Endothelial cell of umbilical vein (primary cell): Measurements from ENCODE around the gene LITAFD. TPM values are rescaled to one million over a fixed set of nuclear protein-coding genes. Genes with fewer than 3 reads are reported as not detected.

ENCODE experiments used
- BruUV-seq: library from RNA; stranded (reverse); fragments of 400-500 nt; replicated peaks from 2 replicates; lab custom pipeline; 2021; lab: Mats Ljungman, UMichigan
- CTCF ChIA-PET: fragments of 300-600, 350-600 bp; sonication (Branson Sonifier 250); formaldehyde crosslinking; loops from one replicate; lab custom pipeline; 2021; ENCODE audit warnings: antibody characterized with exemption, inconsistent platforms; lab: Charles Lee
- POLR2A ChIA-PET: fragments of 300-600, 350-600 bp; sonication (Branson Sonifier 250); formaldehyde crosslinking; loops from one replicate; lab custom pipeline; 2021; ENCODE audit warnings: antibody characterized with exemption, inconsistent platforms; lab: Charles Lee
- DNase-seq: peaks from one replicate; pipeline ENCODE4 v3.0.0-alpha.2; 2011; ENCODE audit warnings: low read depth, low spot score
- FAIRE-seq: peaks from 2 replicates; lab custom pipeline; 2011; peaks lifted over from hg19 to GRCh38; lab: Jason Lieb, UNC
- H2AFZ ChIP-seq: 2 replicates; pipeline ENCODE4 v1.6.0; 2012; ENCODE audit warnings: low read depth, low read length, control low read depth, inconsistent platforms
- H3K27ac ChIP-seq: 2 replicates; pipeline ENCODE4 v1.5.1; 2011; ENCODE audit warnings: low read depth, mild to moderate bottlenecking, control low read depth, low read length, moderate library complexity; ENCODE audit not compliant: insufficient read depth
- H3K27me3 ChIP-seq, 2 experiments: 2 replicates each; pipeline versions ENCODE4 v1.6.0 to v1.6.1; 2011; ENCODE audit warnings: low read length in 2 of 2, mixed read lengths in 1 of 2; ENCODE audit not compliant: control insufficient read depth in 2 of 2, insufficient read depth in 2 of 2
- H3K36me3 ChIP-seq, 2 experiments: 2 replicates in 1 of 2; 3 replicates in 1 of 2; pipeline ENCODE4 v1.5.1; 2011; ENCODE audit warnings: low read length in 2 of 2, mild to moderate bottlenecking in 1 of 2, moderate library complexity in 1 of 2; ENCODE audit not compliant: control insufficient read depth in 2 of 2, insufficient read depth in 2 of 2; ENCODE audit errors: extremely low read depth in 1 of 2
- H3K4me1 ChIP-seq: 3 replicates; pipeline ENCODE4 v1.5.1; 2011; ENCODE audit warnings: mild to moderate bottlenecking, low read length; ENCODE audit not compliant: control insufficient read depth, insufficient read depth; ENCODE audit errors: extremely low read depth
- H3K4me2 ChIP-seq: 2 replicates; pipeline ENCODE4 v1.6.1; 2011; ENCODE audit warnings: low read length, control low read depth, mixed read lengths; ENCODE audit not compliant: insufficient read depth
- H3K4me3 ChIP-seq, 3 experiments: fragments of 200-600 bp in 1 of 3; sonication (generic), shearing (Covaris generic) in 1 of 3; replicated peaks in 1 of 3; 2 replicates each; pipeline ENCODE4 v1.5.1; 2011 to 2016; ENCODE audit warnings: control low read depth in 3 of 3, low read length in 3 of 3, mild to moderate bottlenecking in 2 of 3, inconsistent platforms in 1 of 3, low read depth in 1 of 3, moderate library complexity in 1 of 3; ENCODE audit not compliant: insufficient read depth in 1 of 3
- H3K79me2 ChIP-seq: 2 replicates; pipeline ENCODE4 v1.6.0; 2012; ENCODE audit warnings: low read length, inconsistent platforms; ENCODE audit not compliant: control insufficient read depth, insufficient read depth
- H3K9ac ChIP-seq: replicated peaks from 2 replicates; pipeline ENCODE3; 2011; ENCODE audit warnings: low read length, control low read depth; ENCODE audit not compliant: insufficient read depth; ENCODE audit errors: extremely low read depth
- H3K9me1 ChIP-seq: replicated peaks from 3 replicates; pipeline ENCODE4 v1.6.0; 2011; ENCODE audit warnings: mild to moderate bottlenecking, low read length; ENCODE audit not compliant: control insufficient read depth, insufficient read depth; ENCODE audit errors: extremely low read depth
- H3K9me3 ChIP-seq: replicated peaks from 2 replicates; pipeline ENCODE4 v1.5.1; 2012; ENCODE audit warnings: low read length, inconsistent platforms; ENCODE audit not compliant: control insufficient read depth, insufficient read depth
- H4K20me1 ChIP-seq: replicated peaks from 2 replicates; pipeline ENCODE3; 2011; ENCODE audit warnings: mild to moderate bottlenecking, low read length; ENCODE audit not compliant: control insufficient read depth, insufficient read depth; ENCODE audit errors: extremely low read depth
- EZH2 ChIP-seq: IDR thresholded peaks from 2 replicates; pipeline ENCODE4 v1.6.1; 2012; ENCODE audit warnings: borderline replicate concordance, low read depth, mild to moderate bottlenecking, moderate library complexity, low read length, inconsistent platforms; ENCODE audit not compliant: severe bottlenecking
- GATA2 ChIP-seq: IDR thresholded peaks from 2 replicates; pipeline ENCODE4 v1.7.0; 2011; ENCODE audit warnings: low read depth, mild to moderate bottlenecking, moderate library complexity, mixed read lengths, low read length; ENCODE audit not compliant: insufficient read length, insufficient read depth
- POLR2AphosphoS5 ChIP-seq: IDR thresholded peaks from 2 replicates; pipeline ENCODE4 v1.6.1; 2012; ENCODE audit warnings: low read depth, mild to moderate bottlenecking, control low read depth, low read length, moderate library complexity; ENCODE audit not compliant: insufficient read depth
- dilution Hi-C: fragments of 300-500 bp; cut with MboI; formaldehyde crosslinking; loops from one replicate; pipeline ENCODE4 v1.15.0; 2019; ENCODE audit warnings: low sequenced_read_pairs; ENCODE audit not compliant: extremely low pct_ligation_motif_present
- intact Hi-C: fragments of 100-400 bp; cut with micrococcal nuclease; formaldehyde crosslinking; loops from one replicate; pipeline ENCODE4 v1.10.0; 2022
- polyA plus RNA-seq, 4 experiments: library from polyadenylated mRNA; depleted of rRNA in 3 of 4; stranded (reverse) in 3 of 4; unstranded in 1 of 4; fragments of >200 nt; gene quantifications; 2 replicates each; pipeline versions ENCODE4 v1.2.1 to v1.2.3, GENCODE V29; 2011 to 2012; ENCODE audit warnings: missing spikeins in 1 of 4
- total RNA-seq: library from RNA; stranded (reverse); gene quantifications from 2 replicates; pipeline ENCODE4 v1.2.3, GENCODE V29; 2021

LITAFD gene
- total and polyA plus RNA-seq, 2 donors (not counting 3 experiments of a cell fraction or from before 2014, with no cell fraction given), result not detected

- dilution Hi-C loops, result no loop called here
Measured at GRCh38 chr16:8853611-8854010, 28.5 kb upstream of the LITAFD start.

GRCh38 chr16:8854298-8854948 is 27.7 kb upstream of the LITAFD start:
- no peak for FAIRE-seq
- Histone ChIP-seq H4K20me1 (no peaks in the 10 kb centered on the region), H3K4me1 (peaks cover 21% of the 10 kb centered on the region), H3K9ac (no peak overlapping the region), H3K4me2 (no peak overlapping the region), H3K9me1 (no peaks in the 10 kb centered on the region), H3K4me3 (no peak overlapping the region), H3K27me3 (no peaks in the 10 kb centered on the region), H2AFZ (no peak overlapping the region), H3K27ac (no peak overlapping the region), H3K36me3 (peaks cover 3 to 24% of the 10 kb centered on the region in 2 experiments), H3K79me2 (peaks cover 2% of the 10 kb centered on the region), H3K9me3 (no peaks in the 10 kb centered on the region)
- no TSS peak for BruUV-seq
- POLR2A ChIA-PET, result no interaction called here
- intact Hi-C loops, result no loop called here
- CTCF ChIA-PET, result interaction anchor here (1.1 to 2.4 kb wide), 4 partner anchors 15 to 280 kb away, joined by 3 to 13 read pairs (median 5); partner anchors contain the start of gene CARHSP1
- DNase-seq, result no peak
- dilution Hi-C loops, result no loop called here
- TF ChIP-seq GATA2, result no peak
- TF ChIP-seq POLR2AphosphoS5, result peak; percentile 16

More at GRCh38 chr16:8853611-8854010, 28.5 kb upstream of the LITAFD start:
- Histone ChIP-seq H3K27ac (no peak overlapping the region), H3K4me3 (no peak overlapping the region), H3K79me2 (no peaks in the 10 kb centered on the region), H3K9me1 (no peaks in the 10 kb centered on the region), H3K4me1 (peaks cover 30% of the 10 kb centered on the region), H3K4me2 (no peak overlapping the region), H3K36me3 (peaks cover 3 to 29% of the 10 kb centered on the region in 2 experiments), H3K27me3 (no peaks in the 10 kb centered on the region), H3K9ac (no peak overlapping the region), H4K20me1 (no peaks in the 10 kb centered on the region), H3K9me3 (no peaks in the 10 kb centered on the region), H2AFZ (no peak overlapping the region)
- TF ChIP-seq EZH2, result no peak
- CTCF ChIA-PET, result interaction anchor here (1.0 to 1.5 kb wide), 3 partner anchors 15 to 27 kb away, joined by 3 to 4 read pairs (median 4); partner anchors contain the start of gene CARHSP1
- no peak for FAIRE-seq
- POLR2A ChIA-PET, result interaction anchor here (0.6 to 1.6 kb wide), 3 partner anchors 8 to 21 kb away, joined by 3 to 8 read pairs (median 7); partner anchors contain the start of gene CARHSP1
- BruUV-seq, result no TSS peak
- intact Hi-C loops, result no loop called here
- no peak for DNase-seq
